Activated naive CD4-positive, alpha-beta T cell treated with Interleukin-2 at 50 U/mL for 16 hours (primary cell): Measurements from ENCODE around the gene ZNF768.
"Not testable (repeated sequence)": the region's sequence is repeated elsewhere in the genome, so short reads cannot be mapped to it uniquely, and the experiment has no call there.

Experiments used
- DNase-seq: peaks from one replicate; pipeline ENCODE4 v3.0.0-alpha.2; 2020

ZNF768 gene

DNA sequence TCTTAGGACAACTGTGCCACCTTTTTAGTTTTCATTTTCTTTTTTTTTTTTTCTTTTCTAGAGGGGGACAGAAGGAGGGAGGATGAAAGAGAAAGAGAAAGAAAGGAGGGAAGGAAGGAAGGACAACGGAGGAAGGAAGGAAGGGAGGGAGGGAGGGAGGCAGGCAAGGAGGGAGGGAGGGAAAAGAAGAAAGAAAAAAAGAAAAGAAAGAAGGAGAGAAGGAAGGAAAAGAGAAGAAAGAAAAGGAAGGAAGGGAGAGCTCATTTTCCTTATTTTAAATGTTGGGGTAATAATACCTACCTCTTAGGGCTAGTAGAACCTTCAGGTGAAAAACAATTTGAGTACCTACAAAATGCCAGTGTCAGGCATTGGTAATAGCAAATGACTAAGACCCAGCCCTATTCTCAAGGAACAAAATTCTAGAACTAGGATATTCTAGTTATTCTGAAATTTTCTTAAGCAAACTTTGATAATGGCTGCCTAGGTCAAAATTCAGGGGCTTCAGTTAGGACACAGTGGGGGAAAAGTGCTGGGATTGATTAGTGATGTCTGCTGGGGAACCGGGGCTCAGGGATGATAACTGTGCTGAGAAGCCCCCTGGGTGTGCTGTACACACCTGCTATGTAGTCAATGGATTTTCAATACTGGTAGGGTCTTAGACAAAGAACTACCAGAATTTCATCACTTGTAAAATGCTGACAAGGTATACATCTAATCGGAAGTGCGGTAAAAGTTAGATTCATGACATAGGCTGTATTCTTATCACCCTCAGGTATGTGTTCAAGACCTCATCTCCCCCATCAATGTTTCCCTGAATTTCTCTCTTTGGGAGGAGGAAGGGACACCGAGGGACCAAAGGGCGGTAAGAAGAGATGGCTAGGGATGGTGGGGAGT, 22.7 kb downstream of the ZNF768 start:
- no peak for DNase-seq

DNA sequence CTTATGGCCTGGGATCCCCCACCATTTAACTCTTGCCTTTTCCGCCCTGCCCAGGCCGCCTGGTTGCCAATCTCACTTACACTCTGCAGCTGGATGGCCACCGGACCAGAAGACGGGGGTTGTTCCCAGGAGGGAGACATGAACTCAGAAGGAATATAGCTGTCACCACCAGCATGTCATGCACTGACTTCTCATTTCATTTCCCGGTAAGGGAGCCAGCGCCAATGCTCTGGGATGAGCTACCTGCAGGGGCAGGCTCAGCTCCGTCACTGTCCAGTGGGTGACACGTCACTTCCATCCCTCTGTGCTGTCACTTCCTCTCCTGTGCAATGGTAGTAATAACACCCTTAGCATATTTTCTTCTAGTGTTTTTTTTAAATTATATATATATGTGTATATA, 27.1 kb downstream of the ZNF768 start:
- DNase-seq: no peak

DNA sequence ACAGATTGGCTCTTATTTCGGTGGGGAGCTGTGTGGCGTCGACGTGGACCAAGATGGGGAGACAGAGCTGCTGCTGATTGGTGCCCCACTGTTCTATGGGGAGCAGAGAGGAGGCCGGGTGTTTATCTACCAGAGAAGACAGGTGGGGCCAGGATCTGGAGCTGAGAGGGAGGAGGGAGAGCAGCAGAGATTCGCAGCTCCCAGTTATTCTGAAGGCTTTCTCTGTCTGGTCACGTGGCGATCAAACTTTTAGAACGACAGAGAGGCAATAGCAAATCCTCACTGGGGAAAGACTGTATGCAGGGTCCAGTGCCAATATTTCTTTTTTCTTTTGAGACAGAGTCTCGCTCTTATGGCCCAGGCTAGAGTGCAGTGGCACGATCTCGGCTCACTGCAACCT, 31.7 kb downstream of the ZNF768 start:
- DNase-seq: no peak

DNA sequence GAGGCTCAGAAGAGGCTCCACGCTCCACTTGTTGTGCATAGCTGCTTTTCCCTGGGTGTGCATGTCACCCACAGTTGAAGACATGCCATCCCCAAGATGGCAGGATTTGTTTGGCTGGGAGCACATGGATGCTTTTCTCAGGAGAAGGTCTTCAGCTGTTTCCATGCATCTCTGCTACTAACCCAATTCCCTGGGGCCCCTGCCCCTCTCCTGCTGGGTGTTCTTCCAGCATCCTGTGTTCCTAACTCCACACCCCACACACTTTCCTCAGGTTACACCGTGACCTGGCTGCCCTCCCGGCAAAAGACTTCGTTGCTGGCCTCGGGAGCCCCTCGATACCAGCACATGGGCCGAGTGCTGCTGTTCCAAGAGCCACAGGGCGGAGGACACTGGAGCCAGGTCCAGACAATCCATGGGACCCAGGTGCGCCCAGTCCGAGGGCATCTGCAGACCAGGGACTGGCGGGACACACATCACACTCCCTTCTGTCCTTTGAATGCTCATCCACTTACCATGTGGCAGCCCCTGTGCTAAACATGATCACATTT, 32.4 kb downstream of the ZNF768 start:
- no peak for DNase-seq

DNA sequence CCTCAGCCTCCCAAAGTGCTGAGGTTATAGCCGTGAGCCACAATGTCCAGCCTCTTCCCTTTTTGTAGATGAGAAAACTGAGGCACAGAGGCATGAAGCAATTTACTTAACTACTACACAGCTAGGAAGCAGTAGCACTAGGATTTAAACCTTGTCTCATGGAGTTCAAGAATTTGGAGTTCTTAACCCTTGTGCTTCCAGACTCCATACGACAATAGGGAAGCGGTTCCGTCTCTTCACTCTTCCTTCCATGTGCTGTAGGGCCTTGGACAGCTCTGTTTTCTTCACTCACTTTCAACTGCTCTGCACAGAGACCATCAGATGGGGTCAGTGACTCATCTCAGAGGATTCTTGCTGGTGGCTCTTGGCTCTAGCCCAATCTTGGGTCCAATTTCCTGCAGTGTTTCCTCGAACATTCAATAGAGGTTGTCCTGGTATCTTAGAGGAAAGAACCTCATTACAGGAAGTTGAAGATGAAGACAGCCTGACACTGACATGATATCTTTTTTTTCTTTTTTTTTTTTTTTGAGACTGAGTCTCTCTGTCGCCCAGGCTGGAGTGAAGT, 34.5 kb downstream of the ZNF768 start:
- no peak for DNase-seq

DNA sequence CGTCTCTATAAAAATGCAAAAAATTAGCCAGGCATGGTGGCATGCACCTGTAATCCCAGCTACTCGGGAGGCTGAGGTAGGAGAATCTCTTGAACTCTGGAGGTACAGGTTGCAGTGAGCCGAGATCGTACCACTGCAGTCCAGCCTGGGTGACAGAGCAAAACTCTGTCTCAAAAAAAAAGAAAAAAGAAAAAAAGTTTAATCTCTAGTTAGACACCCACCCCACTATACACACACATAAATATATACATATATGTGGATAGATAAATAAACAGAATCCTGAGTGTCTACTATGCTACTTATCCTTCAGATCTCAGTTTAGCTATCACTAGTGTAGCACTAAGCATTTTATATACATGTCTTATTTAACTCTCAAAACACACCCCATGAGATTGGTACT, 35.1 kb downstream of the ZNF768 start:
- DNase-seq: no peak

DNA sequence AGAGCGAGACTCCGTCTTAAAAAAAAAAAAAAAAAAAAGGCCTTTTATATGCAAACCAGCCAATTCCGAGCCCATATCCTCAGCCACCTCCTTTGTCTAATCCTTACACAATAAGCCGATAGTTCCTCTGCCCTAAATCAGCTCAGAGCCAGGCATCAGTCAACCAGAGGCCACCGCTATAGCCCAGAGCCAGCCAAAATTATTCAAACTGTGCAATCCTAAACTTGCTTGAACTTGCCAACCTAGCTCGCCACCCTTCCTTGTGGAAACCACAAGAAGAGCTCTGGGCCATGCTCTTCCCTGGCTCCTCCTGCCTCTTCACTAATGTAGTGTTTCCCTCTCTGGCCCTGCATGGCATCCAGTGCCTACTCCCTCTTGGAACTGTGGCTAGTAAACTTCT, 36.2 kb downstream of the ZNF768 start:
- no peak for DNase-seq

DNA sequence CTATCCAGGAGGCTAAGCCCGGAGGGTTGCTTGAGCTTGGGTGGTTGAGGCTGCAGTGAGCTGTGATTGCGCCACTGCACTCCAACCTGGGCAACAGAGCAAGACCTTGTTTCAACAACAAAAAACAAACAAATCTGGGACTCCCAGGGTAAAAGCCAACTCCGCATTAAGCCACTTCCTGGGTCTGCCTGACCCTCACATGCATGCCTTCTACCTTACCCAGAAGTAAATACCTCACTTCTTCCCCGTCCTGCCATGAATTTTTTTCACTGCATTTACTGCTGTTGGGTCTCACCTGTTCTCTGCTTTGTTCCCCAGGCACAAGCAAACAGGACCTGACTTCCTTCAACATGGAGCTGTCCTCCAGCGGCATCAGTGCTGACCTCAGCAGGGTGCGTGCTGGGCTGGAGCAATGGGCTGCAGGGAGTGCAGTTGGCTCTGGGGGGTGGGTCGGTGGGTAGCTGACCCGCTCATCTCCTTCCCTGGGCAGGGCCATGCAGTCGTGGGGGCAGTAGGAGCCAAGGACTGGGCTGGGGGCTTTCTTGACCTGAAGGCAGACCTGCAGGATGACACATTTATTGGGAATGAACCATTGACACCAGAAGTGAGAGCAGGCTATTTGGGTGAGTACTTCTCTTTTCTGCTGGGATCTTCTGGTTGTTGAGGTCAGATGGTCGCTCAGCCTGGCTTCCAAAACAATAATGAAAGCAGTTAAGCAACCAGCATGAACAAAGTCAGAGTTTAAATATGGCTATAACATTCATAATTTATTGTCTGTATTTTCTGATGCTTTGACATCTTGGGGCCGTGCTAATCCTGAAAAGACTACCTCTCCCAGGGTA, 37.4 kb downstream of the ZNF768 start:
- no peak for DNase-seq

DNA sequence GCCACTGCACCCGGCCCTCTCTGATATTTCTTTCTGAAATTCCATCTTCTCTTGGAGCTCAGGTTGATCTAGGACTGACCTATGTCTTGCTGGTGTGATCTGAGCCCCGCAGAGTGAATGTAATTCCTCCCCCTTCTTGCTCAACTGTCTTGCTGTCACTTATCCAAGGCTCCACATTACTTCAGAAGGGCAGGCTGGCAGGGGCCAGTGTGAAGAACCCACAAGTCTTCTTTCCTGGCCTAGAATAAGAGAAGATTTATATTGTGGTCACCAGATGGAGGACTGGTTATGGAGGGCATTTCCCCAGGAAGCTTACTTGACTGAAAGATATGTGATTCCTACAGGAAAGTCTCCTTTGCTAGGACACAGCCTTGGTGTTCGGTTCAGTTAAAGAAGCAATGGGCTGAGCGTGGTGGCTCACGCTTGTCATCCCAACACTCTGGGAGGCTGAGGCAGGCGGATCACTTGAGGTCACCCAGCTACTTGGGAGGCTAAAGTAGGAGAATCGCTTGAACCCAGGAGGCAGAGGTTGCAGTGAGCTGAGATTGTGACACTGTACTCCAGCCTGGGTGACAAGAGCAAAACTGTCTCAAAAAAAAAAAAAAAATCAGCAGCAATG, 40.4 kb downstream of the ZNF768 start:
- DNase-seq: no peak

DNA sequence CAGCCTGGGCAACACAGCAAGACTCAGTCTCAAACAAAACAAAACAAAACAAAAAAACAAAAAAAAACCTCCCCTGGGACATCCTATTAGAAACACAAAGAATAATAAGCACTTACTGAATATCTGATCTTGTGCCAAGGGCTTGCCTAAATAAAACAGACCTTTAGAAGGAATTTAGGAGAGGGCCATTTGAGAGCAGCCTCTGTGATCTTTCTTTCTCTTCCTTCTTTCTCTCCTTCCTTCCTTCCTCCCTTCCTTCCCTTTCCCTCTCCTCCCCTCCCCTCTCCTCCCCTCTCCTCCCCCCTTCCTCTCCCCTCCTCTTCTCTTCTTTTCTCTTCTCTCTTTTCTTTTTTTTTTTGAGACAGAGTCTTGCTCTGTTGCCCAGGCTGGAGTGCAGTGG, 41.5 kb downstream of the ZNF768 start:
- DNase-seq: no peak

DNA sequence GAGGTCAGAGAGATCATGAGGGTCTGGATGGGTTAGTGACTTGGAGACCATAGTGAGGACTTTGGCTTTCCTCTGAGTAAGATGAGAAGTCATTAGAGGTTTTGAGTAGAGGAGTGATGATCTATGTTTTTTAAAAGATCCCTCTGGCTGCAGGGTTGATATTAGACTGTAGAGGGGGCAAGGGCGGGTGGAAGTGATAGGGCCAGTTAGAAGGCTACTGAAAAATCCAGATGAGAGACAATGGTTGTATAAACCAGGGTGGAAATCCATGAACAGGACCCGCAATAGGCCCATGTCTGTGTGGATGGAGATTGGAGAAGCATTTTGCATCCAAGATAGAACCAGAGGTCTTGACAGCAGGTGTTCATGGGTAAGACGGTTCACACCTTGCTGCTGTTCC, 44.0 kb downstream of the ZNF768 start:
- DNase-seq: peak; percentile 26

DNA sequence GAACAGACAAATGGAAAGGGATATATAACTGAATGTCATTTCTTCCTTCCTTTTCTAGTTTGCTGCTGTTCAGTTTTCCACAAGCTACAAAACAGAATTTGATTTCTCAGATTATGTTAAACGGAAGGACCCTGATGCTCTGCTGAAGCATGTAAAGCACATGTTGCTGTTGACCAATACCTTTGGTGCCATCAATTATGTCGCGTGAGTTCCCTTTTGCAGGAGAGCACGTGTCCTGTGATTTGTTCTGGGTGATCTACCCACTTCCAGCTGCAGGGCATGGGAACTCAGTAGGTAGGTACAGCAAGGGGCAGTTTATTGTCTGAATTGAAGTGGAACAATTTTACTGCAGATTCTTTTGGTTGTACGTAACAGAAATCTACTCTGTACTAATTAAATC, 45.0 kb downstream of the ZNF768 start:
- no peak for DNase-seq

DNA sequence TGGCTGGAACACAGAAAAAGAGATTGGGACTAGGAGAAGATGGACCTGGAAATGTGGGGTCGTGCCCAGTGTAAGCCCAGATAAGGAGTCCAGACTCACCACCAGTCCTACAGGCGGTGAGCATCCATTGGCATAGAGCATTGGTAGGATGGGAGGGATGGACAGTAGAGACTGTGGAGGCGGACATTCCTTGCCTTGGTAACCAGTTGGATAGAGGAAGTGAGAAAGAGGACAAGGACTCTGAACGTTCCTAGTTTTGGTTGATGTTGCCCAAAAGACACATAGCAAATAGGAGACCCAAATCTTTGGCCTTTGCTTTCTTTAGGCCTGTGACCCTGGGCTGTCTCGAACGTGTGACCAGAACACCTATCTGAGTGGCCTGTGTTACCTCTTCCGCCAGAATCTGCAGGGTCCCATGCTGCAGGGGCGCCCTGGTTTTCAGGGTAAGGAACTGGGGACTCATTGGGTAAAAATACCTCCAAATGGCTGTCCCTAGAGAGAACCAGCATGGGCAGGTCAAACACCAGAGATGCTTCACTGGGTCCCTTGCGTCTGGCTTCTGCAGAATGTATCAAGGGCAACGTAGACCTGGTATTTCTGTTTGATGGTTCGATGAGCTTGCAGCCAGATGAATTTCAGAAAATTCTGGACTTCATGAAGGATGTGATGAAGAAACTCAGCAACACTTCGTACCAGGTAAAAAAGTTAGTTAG, 47.4 kb downstream of the ZNF768 start:
- no peak for DNase-seq

DNA sequence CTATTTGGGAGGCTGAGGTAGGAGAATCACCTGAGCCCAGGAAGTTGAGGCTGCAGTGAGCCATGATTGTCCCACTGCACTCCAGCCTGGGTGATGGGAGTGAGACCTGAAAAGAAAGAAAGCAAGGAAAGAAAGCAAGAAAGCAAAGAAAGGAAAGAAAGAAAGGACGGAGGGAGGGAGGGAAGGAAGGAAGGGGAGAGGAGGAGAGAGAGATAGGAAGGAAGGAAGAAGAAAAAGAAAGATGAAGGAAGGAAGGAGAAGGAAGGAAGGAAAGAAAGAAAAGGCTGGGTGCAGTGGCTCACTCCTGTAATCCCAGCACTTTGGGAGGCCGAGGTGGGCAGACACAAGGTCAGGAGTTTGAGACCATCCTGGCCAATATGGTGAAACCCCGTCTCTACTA, 48.6 kb downstream of the ZNF768 start:
- not testable (repeated sequence) for DNase-seq

DNA sequence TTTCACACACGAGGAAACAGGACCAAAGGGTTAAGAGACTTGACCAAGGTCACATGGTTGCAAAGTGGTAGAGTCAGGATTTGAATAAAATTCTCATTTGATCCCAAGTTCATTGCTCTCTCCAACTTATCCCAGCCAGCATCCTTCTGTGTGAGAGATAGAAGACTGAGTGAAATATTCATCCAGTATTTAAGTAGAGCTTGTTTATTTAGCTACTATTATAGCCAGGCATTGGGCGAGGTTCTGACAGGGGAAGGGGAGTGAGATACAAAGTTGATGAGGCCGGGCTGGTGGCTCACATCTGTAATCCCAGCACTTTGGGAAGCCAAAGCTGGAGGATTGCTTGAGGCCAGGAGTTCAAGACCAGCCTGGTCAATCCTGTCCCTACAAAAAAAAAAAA, 49.4 kb downstream of the ZNF768 start:
- no peak for DNase-seq

DNA sequence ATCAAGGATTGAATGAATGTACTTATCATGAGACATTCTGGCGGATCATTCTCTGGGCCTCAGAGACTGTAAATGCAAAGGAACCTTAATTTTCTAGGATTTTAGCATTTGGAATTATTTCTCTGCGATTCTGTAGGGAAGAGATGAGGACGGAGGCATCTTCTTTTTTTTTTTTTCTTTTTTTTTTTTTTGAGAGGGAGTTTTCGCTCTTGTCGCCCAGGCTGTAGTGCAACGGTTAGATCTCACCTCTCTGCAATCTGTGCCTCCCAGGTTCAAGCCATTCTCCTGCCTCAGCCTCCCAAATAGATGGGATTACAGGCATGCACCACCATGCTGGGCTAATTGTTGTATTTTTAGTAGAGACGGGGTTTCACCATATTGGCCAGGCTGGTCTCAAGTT, 51.7 kb downstream of the ZNF768 start:
- no peak for DNase-seq

DNA sequence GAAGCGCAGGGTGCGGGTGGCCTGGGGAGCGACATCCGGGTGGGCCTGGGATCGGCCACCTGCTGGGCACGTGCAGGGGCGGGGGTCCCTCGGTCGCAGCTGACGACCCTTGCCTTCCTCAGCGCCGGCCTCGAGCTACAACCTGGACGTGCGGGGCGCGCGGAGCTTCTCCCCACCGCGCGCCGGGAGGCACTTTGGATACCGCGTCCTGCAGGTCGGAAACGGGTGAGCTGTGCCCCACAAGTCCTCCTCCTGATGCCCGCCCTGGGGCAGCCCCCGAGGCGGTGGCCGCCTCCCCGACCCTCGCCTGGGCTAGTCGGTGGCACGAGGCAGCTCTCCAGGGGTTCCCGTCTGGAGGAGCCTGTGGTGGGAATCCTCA, 52.3 kb downstream of the ZNF768 start:
- DNase-seq: peak; percentile 20
